ENCODE measurements around the gene BMPR1A. TPM values are rescaled to one million over a fixed set of nuclear protein-coding genes. Genes with fewer than 3 reads are reported as not detected.
"Not testable (repeated sequence)": the region's sequence is repeated elsewhere in the genome, so short reads cannot be mapped to it uniquely, and the experiment has no call there.

The BMPR1A gene
- total RNA-seq, 1 donor from 2014 or later = 11.2 TPM

GRCh38 chr10:86865011-86865811 lies 108.8 kb downstream of the BMPR1A start:
- H3K4me1 Mint-ChIP-seq (ENCODE audit: low read depth); DNase-seq (ENCODE audit: low spot score); H3K4me3 Mint-ChIP-seq (ENCODE audit: low read depth); H3K27me3 Mint-ChIP-seq (ENCODE audit: low read depth); H3K27ac Mint-ChIP-seq; H3K36me3 Mint-ChIP-seq (ENCODE audit: low read depth); intact Hi-C loops (cut with micrococcal nuclease); H3K9me3 Mint-ChIP-seq: not testable (repeated sequence)

DNA sequence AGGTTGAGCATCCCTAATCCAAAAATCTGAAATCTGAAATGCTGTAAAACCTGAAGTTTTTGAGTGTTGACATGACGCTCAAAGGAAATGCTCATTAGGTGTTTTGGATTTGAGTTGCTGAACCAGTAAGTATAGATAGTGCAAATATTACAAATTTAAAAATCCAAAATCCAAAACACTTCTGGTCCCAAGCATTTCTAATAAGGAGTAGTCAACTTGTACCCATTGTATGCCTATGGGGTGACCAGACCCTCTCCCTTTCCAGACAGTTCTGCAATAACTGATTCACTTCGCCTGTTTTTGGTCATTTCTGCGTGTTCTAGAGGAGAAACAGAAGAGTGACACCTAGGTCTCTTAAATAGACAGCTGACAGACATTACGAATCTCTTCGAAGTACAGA lies 110.7 kb downstream of the BMPR1A start:
- DNase-seq (ENCODE audit: low spot score) = no peak
- no peaks in the 10 kb centered on the region for H3K4me1 Mint-ChIP-seq (ENCODE audit: low read depth)
- no peaks in the 10 kb centered on the region for H3K36me3 Mint-ChIP-seq (ENCODE audit: low read depth)

GRCh38 chr10:86868353-86868752 lies 111.9 kb downstream of the BMPR1A start:
- no peak overlapping the region for H3K4me3 Mint-ChIP-seq (ENCODE audit: low read depth)
- intact Hi-C loops (cut with micrococcal nuclease) = no loop called here
- no peaks in the 10 kb centered on the region for H3K36me3 Mint-ChIP-seq (ENCODE audit: low read depth)
- no peaks in the 10 kb centered on the region for H3K27me3 Mint-ChIP-seq (ENCODE audit: low read depth)
- DNase-seq (ENCODE audit: low spot score) = no peak
- H3K4me1 Mint-ChIP-seq (ENCODE audit: low read depth) = peaks cover 2% of the 10 kb centered on the region
- no peaks in the 10 kb centered on the region for H3K9me3 Mint-ChIP-seq
- no peak overlapping the region for H3K27ac Mint-ChIP-seq

More for the DNA sequence above, 110.7 kb downstream of the BMPR1A start:
- no peaks in the 10 kb centered on the region for H3K9me3 Mint-ChIP-seq
- intact Hi-C loops (cut with micrococcal nuclease) = no loop called here
- H3K4me3 Mint-ChIP-seq (ENCODE audit: low read depth) = no peak overlapping the region
- H3K27ac Mint-ChIP-seq = no peak overlapping the region
- H3K27me3 Mint-ChIP-seq (ENCODE audit: low read depth) = no peaks in the 10 kb centered on the region

GRCh38 chr10:86870679-86871078 lies 114.3 kb downstream of the BMPR1A start:
- Mint-ChIP-seq H3K27ac (no peak overlapping the region), H3K4me1 (ENCODE audit: low read depth) (peaks cover 2% of the 10 kb centered on the region), H3K4me3 (ENCODE audit: low read depth) (no peak overlapping the region), H3K27me3 (ENCODE audit: low read depth) (no peaks in the 10 kb centered on the region), H3K36me3 (ENCODE audit: low read depth) (no peaks in the 10 kb centered on the region), H3K9me3 (no peaks in the 10 kb centered on the region)
- no peak for DNase-seq (ENCODE audit: low spot score)
- intact Hi-C loops (cut with micrococcal nuclease) = no loop called here

- DNase-seq (ENCODE audit: low spot score) = no peak
- Mint-ChIP-seq H3K9me3 (no peaks in the 10 kb centered on the region), H3K27ac (no peak overlapping the region), H3K27me3 (ENCODE audit: low read depth) (no peaks in the 10 kb centered on the region), H3K4me3 (ENCODE audit: low read depth) (no peak overlapping the region), H3K36me3 (ENCODE audit: low read depth) (no peaks in the 10 kb centered on the region), H3K4me1 (ENCODE audit: low read depth) (peaks cover 2% of the 10 kb centered on the region)
- intact Hi-C loops (cut with micrococcal nuclease) = no loop called here
Measured at GRCh38 chr10:86871563-86872183, 115.3 kb downstream of the BMPR1A start.

- no peak overlapping the region for H3K27ac Mint-ChIP-seq
- H3K36me3 Mint-ChIP-seq (ENCODE audit: low read depth) = no peaks in the 10 kb centered on the region
- H3K9me3 Mint-ChIP-seq = no peaks in the 10 kb centered on the region
- peaks cover 2% of the 10 kb centered on the region for H3K4me1 Mint-ChIP-seq (ENCODE audit: low read depth)
- intact Hi-C loops (cut with micrococcal nuclease) = no loop called here
- H3K27me3 Mint-ChIP-seq (ENCODE audit: low read depth) = no peaks in the 10 kb centered on the region
- no peak overlapping the region for H3K4me3 Mint-ChIP-seq (ENCODE audit: low read depth)
- no peak for DNase-seq (ENCODE audit: low spot score)
Measured at GRCh38 chr10:86872757-86873156, 116.3 kb downstream of the BMPR1A start.

DNA sequence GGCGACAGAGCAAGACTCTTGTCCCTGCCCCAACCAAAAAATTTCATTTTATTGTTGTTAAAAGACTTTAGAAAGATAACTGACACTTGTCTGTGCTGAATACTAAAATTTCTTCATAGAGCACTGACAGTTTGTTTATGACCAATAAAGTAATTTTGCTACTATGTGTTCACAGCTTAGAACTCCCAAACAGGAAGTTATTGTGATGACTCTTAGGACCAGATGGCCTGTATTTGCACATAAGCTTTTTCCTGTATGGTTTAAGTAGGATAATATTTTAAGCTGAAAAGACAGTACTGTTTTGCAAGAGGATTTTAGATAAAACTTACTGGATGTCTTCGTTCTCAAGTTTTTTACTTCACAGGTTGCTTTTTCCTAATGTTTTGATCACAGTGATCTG lies 120.3 kb downstream of the BMPR1A start:
- Mint-ChIP-seq H3K4me1 (ENCODE audit: low read depth) (peaks cover 10% of the 10 kb centered on the region), H3K27me3 (ENCODE audit: low read depth) (no peaks in the 10 kb centered on the region), H3K9me3 (no peaks in the 10 kb centered on the region), H3K27ac (no peak overlapping the region), H3K4me3 (ENCODE audit: low read depth) (no peak overlapping the region), H3K36me3 (ENCODE audit: low read depth) (no peaks in the 10 kb centered on the region)
- no peak for DNase-seq (ENCODE audit: low spot score)
- intact Hi-C loops (cut with micrococcal nuclease) = no loop called here

DNA sequence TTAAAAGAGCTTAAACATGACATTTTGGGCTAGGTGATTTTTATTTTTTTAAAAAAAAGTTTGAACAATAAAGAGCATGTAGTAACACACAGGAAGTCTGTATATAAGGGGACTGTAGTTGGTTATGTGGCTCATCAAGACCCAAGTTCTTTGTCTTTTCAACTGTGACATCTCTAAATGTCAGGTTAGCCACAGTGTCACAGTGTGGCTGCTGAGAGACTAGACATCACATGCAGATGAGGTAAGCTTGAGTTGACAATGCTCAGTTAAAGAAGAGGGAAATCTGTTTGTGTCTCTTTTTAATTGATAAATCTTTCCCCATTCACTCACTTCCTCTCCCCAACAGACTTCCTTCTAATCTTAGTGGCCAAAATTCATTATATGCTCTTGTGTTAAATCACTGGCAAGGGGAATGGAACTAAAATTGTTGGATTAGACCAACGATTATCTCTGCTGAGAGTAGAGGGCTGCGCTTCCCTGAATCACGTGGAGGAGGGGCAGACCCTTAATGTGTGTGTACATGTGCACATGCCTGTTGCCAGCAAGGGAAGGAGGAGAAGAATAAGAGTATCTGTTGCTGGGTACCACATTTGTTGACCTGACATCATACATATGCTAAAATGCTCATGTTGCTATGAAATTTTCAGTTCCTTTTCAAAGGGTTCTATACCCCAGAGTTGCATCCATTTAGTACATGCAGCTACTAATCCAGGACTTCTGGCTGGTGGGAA lies 122.7 kb downstream of the BMPR1A start:
- no peaks in the 10 kb centered on the region for H3K9me3 Mint-ChIP-seq
- no peaks in the 10 kb centered on the region for H3K36me3 Mint-ChIP-seq (ENCODE audit: low read depth)
- H3K4me1 Mint-ChIP-seq (ENCODE audit: low read depth) = peaks cover 8% of the 10 kb centered on the region
- no peak for DNase-seq (ENCODE audit: low spot score)
- H3K27me3 Mint-ChIP-seq (ENCODE audit: low read depth) = no peaks in the 10 kb centered on the region
- no peak overlapping the region for H3K27ac Mint-ChIP-seq
- no peak overlapping the region for H3K4me3 Mint-ChIP-seq (ENCODE audit: low read depth)
- intact Hi-C loops (cut with micrococcal nuclease) = no loop called here

- Mint-ChIP-seq H3K27ac (no peak overlapping the region), H3K27me3 (ENCODE audit: low read depth) (no peaks in the 10 kb centered on the region), H3K4me3 (ENCODE audit: low read depth) (no peak overlapping the region), H3K36me3 (ENCODE audit: low read depth) (no peaks in the 10 kb centered on the region), H3K4me1 (ENCODE audit: low read depth) (peaks cover 8% of the 10 kb centered on the region), H3K9me3 (no peaks in the 10 kb centered on the region)
- intact Hi-C loops (cut with micrococcal nuclease) = no loop called here
- no peak for DNase-seq (ENCODE audit: low spot score)
Measured at GRCh38 chr10:86880971-86881370, 124.6 kb downstream of the BMPR1A start.

- no peak for DNase-seq (ENCODE audit: low spot score)
Measured at GRCh38 chr10:86888585-86889381, 132.4 kb downstream of the BMPR1A start.

GRCh38 chr10:86889997-86890396 lies 133.6 kb downstream of the BMPR1A start:
- Mint-ChIP-seq H3K9me3 (no peaks in the 10 kb centered on the region), H3K4me3 (ENCODE audit: low read depth) (no peak overlapping the region), H3K4me1 (ENCODE audit: low read depth) (peaks cover 13% of the 10 kb centered on the region), H3K36me3 (ENCODE audit: low read depth) (peaks cover 7% of the 10 kb centered on the region), H3K27me3 (ENCODE audit: low read depth) (no peaks in the 10 kb centered on the region), H3K27ac (no peak overlapping the region)
- no peak for DNase-seq (ENCODE audit: low spot score)
- intact Hi-C loops (cut with micrococcal nuclease) = loop anchor here (2.0 kb wide), 2 partner anchors 133 to 179 kb away; partner anchors contain the start of gene BMPR1A

More at GRCh38 chr10:86888585-86889381, 132.4 kb downstream of the BMPR1A start:
- intact Hi-C loops (cut with micrococcal nuclease) = loop anchor here (2.0 kb wide), 2 partner anchors 132 to 178 kb away; partner anchors contain the start of gene BMPR1A
- Mint-ChIP-seq H3K27ac (peak overlapping the region; percentile 73), H3K36me3 (ENCODE audit: low read depth) (peaks cover 5% of the 10 kb centered on the region), H3K4me3 (ENCODE audit: low read depth) (no peak overlapping the region), H3K9me3 (no peaks in the 10 kb centered on the region), H3K27me3 (ENCODE audit: low read depth) (no peaks in the 10 kb centered on the region), H3K4me1 (ENCODE audit: low read depth) (peaks cover 13% of the 10 kb centered on the region)

DNA sequence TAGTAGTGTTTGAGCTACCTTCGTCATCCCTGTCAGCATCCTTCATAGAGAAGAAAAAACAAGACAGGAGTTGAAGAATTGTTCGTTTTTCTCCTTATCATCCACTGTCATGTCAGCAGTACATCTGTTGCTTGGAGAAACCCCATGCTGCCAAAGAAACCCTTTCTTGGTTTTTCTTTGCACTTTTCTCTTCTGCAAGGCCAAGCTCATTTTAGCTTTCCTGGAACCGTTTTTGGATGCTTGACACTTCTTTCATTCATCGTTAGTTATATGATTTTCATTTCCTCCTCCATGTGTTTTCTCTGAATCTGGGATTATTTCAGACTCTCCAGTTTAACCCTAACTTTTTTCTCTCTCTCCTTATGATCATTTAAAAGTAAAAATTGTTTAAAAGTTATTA lies 142.1 kb downstream of the BMPR1A start:
- intact Hi-C loops (cut with micrococcal nuclease) = no loop called here
- Mint-ChIP-seq H3K36me3 (ENCODE audit: low read depth) (peaks cover 3% of the 10 kb centered on the region), H3K4me1 (ENCODE audit: low read depth) (peaks cover 2% of the 10 kb centered on the region), H3K27ac (no peak overlapping the region), H3K4me3 (ENCODE audit: low read depth) (no peak overlapping the region), H3K9me3 (no peaks in the 10 kb centered on the region), H3K27me3 (ENCODE audit: low read depth) (no peaks in the 10 kb centered on the region)
- no peak for DNase-seq (ENCODE audit: low spot score)
